Epithelial cell of proximal tubule (primary cell): ENCODE measurements around the gene C10orf105. TPM values are rescaled to one million over a fixed set of nuclear protein-coding genes. Genes with fewer than 3 reads are reported as not detected.

ENCODE experiments used
- DNase-seq: peaks from one replicate; pipeline ENCODE4 v3.0.0-alpha.2; 2011; ENCODE audit warnings: low read depth
- H3K4me3 ChIP-seq: 2 replicates; pipeline ENCODE4 v1.5.1; 2011; ENCODE audit warnings: low read depth, mild to moderate bottlenecking, low read length
- total RNA-seq: library from RNA; depleted of rRNA; stranded (reverse); fragments of >200 nt; gene quantifications from 2 replicates; pipeline ENCODE4 v1.2.3, GENCODE V29; 2015
- TF ChIP-seq, protein P1 (sequence below): conservative IDR thresholded peaks from 2 replicates; pipeline ENCODE4 v1.5.1; 2012; ENCODE audit warnings: low read depth, mild to moderate bottlenecking, low read length

C10orf105 gene
- total RNA-seq, 1 donor from 2014 or later = not detected

DNA sequence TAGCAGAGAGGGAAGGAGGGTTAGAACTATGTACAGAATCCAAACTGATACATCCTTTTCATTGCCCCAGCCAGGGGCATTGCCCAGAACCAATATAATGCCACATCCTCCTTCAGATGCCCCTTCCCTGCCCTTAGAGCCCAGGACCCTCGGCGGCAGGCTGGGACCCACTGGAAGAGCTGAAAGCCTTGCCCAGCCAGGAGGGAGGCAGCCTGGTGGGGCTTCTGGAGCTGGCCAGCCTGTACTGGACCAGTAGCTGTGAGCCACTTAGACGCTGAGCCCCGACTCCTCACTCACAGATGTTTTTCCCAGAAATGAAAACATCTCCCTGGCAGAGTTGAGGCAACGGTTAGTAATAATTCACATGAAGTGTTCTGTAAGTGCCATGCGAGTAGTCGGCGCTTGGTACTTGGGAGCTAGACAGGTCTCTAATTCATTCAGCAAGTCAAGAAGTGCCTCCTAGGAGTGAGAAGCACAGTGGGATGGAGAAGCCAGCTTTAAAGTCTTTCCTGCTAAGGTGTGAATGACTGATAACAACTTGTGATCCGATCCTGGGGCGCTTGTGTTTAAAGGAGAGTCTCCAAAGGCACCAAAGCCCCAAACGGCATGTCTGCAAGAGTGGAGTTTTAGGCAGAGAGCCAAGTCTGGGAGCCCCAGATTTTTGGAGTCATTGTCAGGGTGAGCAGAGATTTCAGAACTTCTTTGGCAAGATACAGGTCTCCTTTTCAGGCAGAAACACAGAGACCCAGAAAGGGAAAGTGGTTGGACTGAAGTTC, 44.0 kb upstream of the C10orf105 start:
- no peak overlapping the region for H3K4me3 ChIP-seq
- TF ChIP-seq, protein P1, sequence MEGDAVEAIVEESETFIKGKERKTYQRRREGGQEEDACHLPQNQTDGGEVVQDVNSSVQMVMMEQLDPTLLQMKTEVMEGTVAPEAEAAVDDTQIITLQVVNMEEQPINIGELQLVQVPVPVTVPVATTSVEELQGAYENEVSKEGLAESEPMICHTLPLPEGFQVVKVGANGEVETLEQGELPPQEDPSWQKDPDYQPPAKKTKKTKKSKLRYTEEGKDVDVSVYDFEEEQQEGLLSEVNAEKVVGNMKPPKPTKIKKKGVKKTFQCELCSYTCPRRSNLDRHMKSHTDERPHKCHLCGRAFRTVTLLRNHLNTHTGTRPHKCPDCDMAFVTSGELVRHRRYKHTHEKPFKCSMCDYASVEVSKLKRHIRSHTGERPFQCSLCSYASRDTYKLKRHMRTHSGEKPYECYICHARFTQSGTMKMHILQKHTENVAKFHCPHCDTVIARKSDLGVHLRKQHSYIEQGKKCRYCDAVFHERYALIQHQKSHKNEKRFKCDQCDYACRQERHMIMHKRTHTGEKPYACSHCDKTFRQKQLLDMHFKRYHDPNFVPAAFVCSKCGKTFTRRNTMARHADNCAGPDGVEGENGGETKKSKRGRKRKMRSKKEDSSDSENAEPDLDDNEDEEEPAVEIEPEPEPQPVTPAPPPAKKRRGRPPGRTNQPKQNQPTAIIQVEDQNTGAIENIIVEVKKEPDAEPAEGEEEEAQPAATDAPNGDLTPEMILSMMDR = no peak
- no peak for DNase-seq

DNA sequence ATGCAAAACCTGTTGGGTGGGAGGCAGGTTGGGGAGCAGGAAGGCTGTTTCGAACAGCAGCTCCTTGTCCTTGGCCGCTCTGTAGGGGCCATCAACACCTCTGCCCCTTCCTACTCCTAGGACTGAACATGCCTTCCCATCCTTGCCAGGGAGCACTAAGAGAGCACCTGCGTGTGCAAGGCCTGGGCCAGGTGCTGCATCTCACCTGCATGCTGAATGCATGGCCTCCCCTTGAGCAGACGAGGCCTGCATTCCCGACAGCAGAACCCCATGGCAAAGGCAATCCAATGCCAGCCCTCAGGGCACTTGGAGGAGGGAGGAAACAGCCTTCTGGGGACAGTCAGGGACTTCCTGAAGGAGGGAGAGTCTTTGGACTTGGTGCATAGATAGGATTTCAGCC, 42.7 kb upstream of the C10orf105 start:
- no peak overlapping the region for H3K4me3 ChIP-seq
- DNase-seq = no peak
- TF ChIP-seq, protein P1 = no peak

DNA sequence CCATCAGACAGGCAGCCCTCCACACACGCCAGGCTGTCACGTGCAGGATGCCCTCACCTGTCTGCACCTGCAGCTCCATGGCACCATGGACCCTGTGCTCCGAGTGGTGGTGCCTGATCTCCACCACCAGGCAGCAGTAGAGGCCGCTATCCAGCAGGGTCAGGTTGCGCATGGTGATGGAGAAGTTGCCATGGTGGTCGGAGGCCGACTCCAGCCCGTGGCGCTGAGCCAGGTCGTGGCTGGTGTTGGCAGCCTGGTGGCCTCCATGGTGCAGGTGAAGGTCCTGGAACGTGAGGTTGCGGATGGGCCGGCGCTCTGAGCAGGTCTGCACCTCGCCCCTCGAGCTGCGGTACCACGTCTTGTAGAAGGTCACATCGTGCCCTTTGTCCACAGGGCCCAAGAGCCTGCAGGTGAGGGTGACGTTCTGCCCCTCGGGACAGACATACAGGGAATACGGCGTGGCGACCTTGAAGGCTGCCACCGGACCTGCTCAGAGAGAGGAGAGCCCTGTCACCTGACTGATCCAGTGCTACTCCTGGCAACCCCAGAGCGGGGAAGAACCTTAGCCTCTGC, 42.0 kb upstream of the C10orf105 start:
- TF ChIP-seq, protein P1 = no peak
- DNase-seq = no peak
- no peak overlapping the region for H3K4me3 ChIP-seq

GRCh38 chr10:71761105-71761511, 41.5 kb upstream of the C10orf105 start:
- H3K4me3 ChIP-seq = no peak overlapping the region
- TF ChIP-seq, protein P1 = no peak
- no peak for DNase-seq

DNA sequence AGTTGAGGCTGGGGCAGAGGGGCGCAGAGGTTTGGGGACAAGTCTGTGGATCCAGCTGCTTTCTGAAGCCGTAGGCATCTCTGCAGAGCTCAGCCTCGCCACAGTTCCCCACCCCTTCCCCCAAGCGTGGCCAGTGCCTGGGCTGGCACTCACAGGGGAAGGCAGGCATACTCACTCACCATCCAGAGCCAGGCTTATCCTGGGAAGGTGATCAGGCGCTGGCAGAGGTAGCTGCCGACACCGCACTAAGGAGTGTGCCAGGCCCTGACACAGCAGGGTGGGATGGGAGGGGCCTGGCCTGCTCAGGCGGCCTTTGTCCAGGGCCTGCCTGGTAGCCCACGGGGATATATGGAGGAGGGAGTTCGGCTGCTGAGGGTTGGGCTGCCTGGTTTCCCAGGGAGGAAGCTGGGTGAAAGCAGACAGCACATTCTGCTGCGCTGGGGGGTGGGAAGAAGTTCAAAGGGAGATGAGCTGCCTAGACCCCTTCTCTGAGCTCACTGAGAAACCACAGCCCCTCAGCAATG, 37.9 kb upstream of the C10orf105 start:
- DNase-seq = no peak
- H3K4me3 ChIP-seq = no peak overlapping the region
- TF ChIP-seq, protein P1 = no peak

DNA sequence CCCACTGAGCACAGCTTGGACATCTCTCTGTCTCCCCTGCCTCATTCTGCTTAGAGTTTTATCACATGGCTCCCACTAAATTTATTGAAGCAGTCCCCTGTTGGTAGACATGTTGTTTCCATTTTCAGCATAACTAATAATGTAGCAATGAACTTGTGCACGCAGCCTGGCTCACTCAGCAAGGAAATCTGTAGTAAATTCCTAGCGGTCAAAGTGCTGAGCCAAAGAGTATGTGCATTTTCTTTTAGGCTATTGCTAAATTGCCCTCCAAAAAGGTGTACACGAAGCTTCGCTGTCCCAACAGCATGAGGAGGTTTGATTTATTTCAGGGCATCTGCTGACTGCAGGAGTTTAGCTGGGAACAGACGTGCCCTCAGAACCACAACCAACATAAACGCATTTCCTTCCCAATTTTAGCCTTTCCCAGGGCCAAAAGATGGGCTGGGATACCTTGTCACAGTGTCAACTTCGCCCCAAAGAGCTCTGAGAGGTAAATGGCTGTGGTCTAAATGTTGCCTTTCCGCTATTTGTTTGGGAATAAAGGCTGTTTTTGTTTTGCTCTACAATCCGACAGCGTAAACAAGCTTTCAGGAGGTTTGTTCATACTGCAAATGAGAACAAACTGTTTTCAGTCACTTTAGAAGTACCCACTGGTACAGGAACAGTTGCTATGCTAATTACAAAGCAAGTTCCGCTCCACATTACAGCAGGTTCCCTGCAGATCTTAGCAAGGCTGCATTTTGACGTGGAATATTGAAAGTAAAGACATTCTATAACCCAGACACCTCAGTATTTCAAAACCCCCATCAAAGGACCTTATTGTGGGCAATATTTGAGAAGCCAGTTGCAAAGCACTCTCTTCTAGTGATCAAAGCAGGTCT, 37.0 kb upstream of the C10orf105 start:
- TF ChIP-seq, protein P1 = no peak
- DNase-seq = no peak
- H3K4me3 ChIP-seq = no peak overlapping the region
